Dedifferentiated amniotic fluid mesenchymal stem cell (primary cell): ENCODE results near the gene TRAIP.
"Not testable (repeated sequence)": the region's sequence is repeated elsewhere in the genome, so short reads cannot be mapped to it uniquely, and the experiment has no call there.

Experiments
- DNase-seq: peaks from one replicate; pipeline ENCODE4 v3.0.0-alpha.2; 2016; ENCODE audit errors: extremely low spot score

The TRAIP gene, protein sequence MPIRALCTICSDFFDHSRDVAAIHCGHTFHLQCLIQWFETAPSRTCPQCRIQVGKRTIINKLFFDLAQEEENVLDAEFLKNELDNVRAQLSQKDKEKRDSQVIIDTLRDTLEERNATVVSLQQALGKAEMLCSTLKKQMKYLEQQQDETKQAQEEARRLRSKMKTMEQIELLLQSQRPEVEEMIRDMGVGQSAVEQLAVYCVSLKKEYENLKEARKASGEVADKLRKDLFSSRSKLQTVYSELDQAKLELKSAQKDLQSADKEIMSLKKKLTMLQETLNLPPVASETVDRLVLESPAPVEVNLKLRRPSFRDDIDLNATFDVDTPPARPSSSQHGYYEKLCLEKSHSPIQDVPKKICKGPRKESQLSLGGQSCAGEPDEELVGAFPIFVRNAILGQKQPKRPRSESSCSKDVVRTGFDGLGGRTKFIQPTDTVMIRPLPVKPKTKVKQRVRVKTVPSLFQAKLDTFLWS

DNA sequence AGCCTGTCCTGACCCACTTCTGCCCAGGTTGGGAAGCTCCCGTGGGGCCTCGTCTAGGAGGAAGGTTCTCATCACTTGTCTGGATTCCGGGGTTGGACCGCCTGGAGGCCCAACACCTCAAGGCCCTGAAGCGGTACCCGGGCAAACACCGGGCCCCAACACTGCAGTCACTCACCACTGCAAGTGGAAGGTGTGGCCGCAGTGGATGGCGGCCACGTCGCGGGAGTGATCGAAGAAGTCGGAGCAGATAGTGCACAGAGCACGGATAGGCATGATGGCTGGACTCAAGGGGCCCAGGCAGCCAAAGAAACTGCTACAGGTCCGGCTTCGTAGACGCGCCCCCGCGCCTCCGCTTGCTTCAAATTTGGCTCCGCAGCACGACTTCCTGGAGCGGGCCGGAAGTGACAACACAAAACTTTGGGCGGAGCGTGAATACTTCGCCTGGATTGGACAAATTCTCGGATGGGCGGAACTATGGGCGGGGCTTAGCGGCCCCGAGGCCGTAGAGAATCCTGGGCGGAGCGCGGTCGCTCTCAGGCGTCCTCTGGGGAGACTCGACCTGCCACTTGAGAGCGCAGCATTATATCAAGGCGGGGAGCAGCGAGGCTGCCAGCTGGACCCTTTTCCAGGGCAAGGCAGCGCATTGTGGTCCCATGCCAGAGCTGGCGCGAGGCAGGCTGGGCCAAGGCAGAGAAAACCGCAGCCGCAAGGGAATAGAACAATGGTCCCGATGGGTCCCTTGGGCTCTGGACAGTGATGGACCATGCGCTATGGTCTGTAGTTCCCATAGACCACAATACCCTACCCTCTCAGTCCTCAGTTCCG lies at the start of gene TRAIP:
TSS of gene TRAIP (minus strand) at position 384 of the 825 bp plus-strand sequence. CDS start at position 273, 111 bp downstream.
- peak; percentile 97 for DNase-seq

GRCh38 chr3:49904448-49904847 lies 48.1 kb upstream of the TRAIP start:
- not testable (repeated sequence) for DNase-seq

GRCh38 chr3:49903451-49904424 lies 47.4 kb upstream of the TRAIP start, which contains the start of gene MST1R:
Gene MST1R, minus strand, starts transcription at chr3:49903873. Its CDS starts 264 bp downstream, at chr3:49903609.
- no peak for DNase-seq

GRCh38 chr3:49902511-49903345 lies 46.4 kb upstream of the TRAIP start:
- no peak for DNase-seq

- no peak for DNase-seq
These were observed 45.3 kb upstream of the TRAIP start for GRCh38 chr3:49901366-49902339.

GRCh38 chr3:49900491-49901153 lies 44.3 kb upstream of the TRAIP start:
- DNase-seq: peak; percentile 24

- DNase-seq: no peak
These were observed 43.5 kb upstream of the TRAIP start for GRCh38 chr3:49899815-49900214.

GRCh38 chr3:49898991-49899390 lies 42.6 kb upstream of the TRAIP start:
- no peak for DNase-seq

- DNase-seq: no peak
These were observed 40.0 kb upstream of the TRAIP start for GRCh38 chr3:49896345-49896744.

GRCh38 chr3:49895791-49896190 lies 39.4 kb upstream of the TRAIP start:
- no peak for DNase-seq

DNA sequence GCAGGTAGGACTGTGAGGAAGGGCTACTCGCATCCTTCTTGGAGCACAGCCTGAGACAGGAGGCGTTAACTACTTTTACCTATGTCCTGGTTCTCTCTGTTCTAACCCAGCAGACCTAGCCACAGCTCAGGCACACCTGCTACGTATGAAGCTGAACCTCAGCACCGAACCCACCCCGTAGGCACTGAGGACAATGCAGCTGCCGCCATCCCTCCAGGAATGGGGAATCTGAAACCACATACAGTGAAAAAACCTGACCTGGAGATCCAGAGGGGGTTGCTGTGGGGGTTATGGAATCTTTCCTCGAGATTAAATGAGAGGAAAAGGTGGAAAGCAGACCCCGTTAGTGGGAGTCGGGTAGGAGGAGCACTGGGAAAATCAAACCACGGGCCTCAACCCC lies 32.9 kb upstream of the TRAIP start:
- DNase-seq: no peak

DNA sequence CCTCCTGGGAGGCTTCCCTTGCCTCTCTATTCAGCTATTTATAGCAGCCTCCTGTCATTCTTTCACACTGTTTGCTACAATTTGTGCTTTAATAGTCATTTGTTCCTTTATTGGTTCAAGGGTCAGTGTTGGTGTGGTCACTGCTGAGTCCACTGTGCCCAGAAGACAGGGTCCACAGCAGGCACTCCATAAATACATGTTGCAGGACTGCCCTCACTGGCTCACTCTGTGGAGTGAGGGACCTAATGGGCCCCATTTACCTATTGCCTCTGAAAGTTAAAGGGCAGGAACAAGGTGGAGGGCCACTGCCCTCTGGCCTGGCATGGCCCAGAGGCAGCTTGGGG lies 30.5 kb upstream of the TRAIP start:
- DNase-seq: no peak

- DNase-seq: no peak
These were observed 27.6 kb upstream of the TRAIP start for GRCh38 chr3:49883998-49884397.

- DNase-seq: no peak
These were observed 25.8 kb upstream of the TRAIP start for GRCh38 chr3:49882166-49882565.

DNA sequence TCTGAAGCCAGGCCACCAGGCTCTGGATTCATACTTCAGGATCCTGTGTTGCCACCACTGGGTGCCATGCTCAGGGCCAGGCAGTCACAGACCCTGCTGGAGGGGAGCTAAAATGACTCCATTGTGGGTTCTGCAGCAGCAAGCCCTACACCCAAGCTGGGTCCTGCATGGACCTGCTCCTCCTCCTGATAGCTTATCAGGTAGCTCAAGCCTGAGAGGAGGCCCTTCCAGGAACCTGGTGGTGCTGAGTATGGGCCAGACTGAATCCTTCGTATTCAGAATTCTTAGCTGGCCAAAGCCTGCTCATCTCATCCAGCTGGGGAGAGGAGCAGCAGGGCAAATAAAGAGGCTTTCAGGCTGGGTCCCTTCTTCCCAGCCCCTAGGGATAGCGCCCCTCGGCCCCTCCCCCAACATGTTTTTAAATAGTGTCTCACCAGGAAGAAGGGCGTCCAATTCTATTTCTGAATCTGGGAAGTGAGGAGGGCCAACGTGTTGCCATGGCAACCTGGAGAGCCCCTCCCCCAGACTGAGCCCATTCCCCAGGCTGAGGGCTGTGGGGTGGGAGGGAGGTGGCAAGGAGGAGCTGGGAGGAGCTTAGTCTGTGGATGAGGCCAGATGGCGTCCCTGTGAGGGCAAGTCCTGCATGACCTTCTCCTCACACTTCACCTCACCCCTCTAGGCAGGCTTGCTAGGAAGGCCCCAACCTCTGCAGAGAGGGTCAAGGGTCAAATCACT lies 24.4 kb upstream of the TRAIP start:
- no peak for DNase-seq

GRCh38 chr3:49879721-49880120 lies 23.4 kb upstream of the TRAIP start:
- no peak for DNase-seq

- DNase-seq: no peak
These were observed 22.3 kb upstream of the TRAIP start for GRCh38 chr3:49878686-49879085.

- no peak for DNase-seq
These were observed 21.4 kb upstream of the TRAIP start for GRCh38 chr3:49877716-49878115.
